Transverse colon (tissue), 4 donors: ENCODE data around the gene IP6K1. TPM values are rescaled to one million over a fixed set of nuclear protein-coding genes. Genes with fewer than 3 reads are reported as not detected.
"Not testable (repeated sequence)": the region's sequence is repeated elsewhere in the genome, so short reads cannot be mapped to it uniquely, and the experiment has no call there.

Experiments
- DNase-seq: peaks from one replicate; pipeline ENCODE4 v3.0.0-alpha.2; 2019
- H3K27ac ChIP-seq, 4 donors: fragments of 200-600 bp; sonication (generic); 2 replicates each; pipeline ENCODE4 v1.5.1; 2016 to 2018; ENCODE audit warnings: inconsistent platforms in 4 of 4
- H3K27me3 ChIP-seq: fragments of 200-600 bp; sonication (generic); 2 replicates; pipeline ENCODE4 v1.5.1; 2017; ENCODE audit warnings: inconsistent platforms
- H3K36me3 ChIP-seq, 4 donors: fragments of 200-600 bp; sonication (generic); 2 replicates each; pipeline ENCODE4 v1.5.1; 2017 to 2019; ENCODE audit warnings: inconsistent platforms in 4 of 4
- H3K4me1 ChIP-seq, 4 donors: fragments of 200-600 bp; sonication (generic); 2 replicates each; pipeline ENCODE4 v1.5.1; 2017 to 2020; ENCODE audit warnings: inconsistent platforms in 4 of 4
- H3K4me3 ChIP-seq, 4 donors: fragments of 200-600 bp; sonication (generic); 1 replicate in 1 of 4; 2 replicates in 3 of 4; pipeline versions ENCODE4 v1.5.1 to v1.6.1; 2017 to 2019; ENCODE audit warnings: inconsistent platforms in 4 of 4
- H3K9me3 ChIP-seq, 2 donors: fragments of 200-600 bp; sonication (generic); 2 replicates each; pipeline ENCODE4 v1.5.1; 2017 to 2019; ENCODE audit warnings: inconsistent platforms in 2 of 2
- EP300 ChIP-seq: sonication (generic); formaldehyde crosslinking; IDR thresholded peaks from one replicate; pipeline ENCODE4 v1.6.1; 2017; ENCODE audit warnings: antibody characterized with exemption, low read depth
- POLR2A ChIP-seq: fragments of 450-650 bp; IDR thresholded peaks from one replicate; pipeline ENCODE4 v1.6.1; 2016; ENCODE audit warnings: antibody characterized with exemption, mild to moderate bottlenecking, moderate library complexity
- POLR2AphosphoS5 ChIP-seq, 3 donors: sonication (generic); formaldehyde crosslinking; IDR thresholded peaks; one replicate each; pipeline ENCODE4 v1.6.1; 2016; ENCODE audit warnings: antibody characterized with exemption in 3 of 3
- WGBS, 2 donors: methylation state at CpG; one replicate each; pipeline ENCODE4 v1.1.5; 2018; ENCODE audit warnings: low coverage in 1 of 2; 5-methylcytosine and 5-hydroxymethylcytosine counted together
- in situ Hi-C, 4 donors: fragments of 200-750 bp; cut with MboI; loops; one replicate each; pipeline versions ENCODE4 v1.15.0 to v1.15.1; 2017; ENCODE audit warnings: low sequenced_read_pairs in 3 of 4, low pct_ligation_motif_present in 1 of 4, low pct_unique_long_range_greater_than_20kb in 1 of 4
- intact Hi-C: fragments of 100-400 bp; cut with DNase I; formaldehyde crosslinking; loops from one replicate; pipeline ENCODE4 v1.15.1; 2023; ENCODE audit warnings: low total_unique reads
- total RNA-seq, 4 donors: library from RNA; depleted of rRNA; stranded (reverse); fragments of >200 nt; gene quantifications; one replicate each; pipeline ENCODE4 v1.1.0, GENCODE V29; 2016
- TF ChIP-seq, protein P1 (sequence below), 5 experiments: fragments of 200-600 bp in 3 of 5; fragments of 450-650 bp in 2 of 5; sonication (generic) in 3 of 5; IDR thresholded peaks; 1 replicate in 2 of 5; 2 replicates in 3 of 5; pipeline ENCODE4 v1.5.1; 2016 to 2017; ENCODE audit warnings: antibody characterized with exemption in 5 of 5, inconsistent platforms in 3 of 5, mild to moderate bottlenecking in 2 of 5, moderate library complexity in 1 of 5

Gene IP6K1
- total RNA-seq, 4 donors from 2014 or later = 20.5 to 40.7 (median 39.7) TPM

DNA sequence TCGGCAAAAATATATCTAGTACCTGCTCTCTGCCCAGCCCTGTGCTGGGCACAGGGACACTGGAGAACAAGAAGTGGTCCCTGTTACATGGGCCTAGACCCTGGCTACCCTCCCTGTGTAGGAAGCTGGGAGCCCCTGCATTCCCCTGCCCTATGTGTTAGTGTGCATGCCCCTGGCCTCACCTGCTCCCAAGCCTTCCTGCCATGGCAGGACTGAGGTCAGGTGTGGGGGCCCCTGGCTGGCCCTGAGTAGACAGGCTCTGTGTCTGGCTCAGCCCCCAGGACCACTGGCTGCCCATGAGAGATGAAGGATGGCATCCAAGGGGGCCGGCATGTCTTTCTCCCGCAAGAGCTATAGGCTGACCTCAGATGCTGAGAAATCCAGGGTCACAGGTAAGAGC is 95.5 kb downstream of the IP6K1 start:
- 92% methylated on average over 3 of the region's 3 CpGs; no CpG with 5 or more reads in 1 of the 2 donors for WGBS, 2 donors
- H3K4me3 ChIP-seq, H3K36me3 ChIP-seq, DNase-seq, H3K27ac ChIP-seq, H3K27me3 ChIP-seq, in situ Hi-C loops, intact Hi-C loops, H3K9me3 ChIP-seq: not testable (repeated sequence)
- peaks cover 11 to 37% (median 26%) of the 10 kb centered on the region in 4 donors for H3K4me1 ChIP-seq

DNA sequence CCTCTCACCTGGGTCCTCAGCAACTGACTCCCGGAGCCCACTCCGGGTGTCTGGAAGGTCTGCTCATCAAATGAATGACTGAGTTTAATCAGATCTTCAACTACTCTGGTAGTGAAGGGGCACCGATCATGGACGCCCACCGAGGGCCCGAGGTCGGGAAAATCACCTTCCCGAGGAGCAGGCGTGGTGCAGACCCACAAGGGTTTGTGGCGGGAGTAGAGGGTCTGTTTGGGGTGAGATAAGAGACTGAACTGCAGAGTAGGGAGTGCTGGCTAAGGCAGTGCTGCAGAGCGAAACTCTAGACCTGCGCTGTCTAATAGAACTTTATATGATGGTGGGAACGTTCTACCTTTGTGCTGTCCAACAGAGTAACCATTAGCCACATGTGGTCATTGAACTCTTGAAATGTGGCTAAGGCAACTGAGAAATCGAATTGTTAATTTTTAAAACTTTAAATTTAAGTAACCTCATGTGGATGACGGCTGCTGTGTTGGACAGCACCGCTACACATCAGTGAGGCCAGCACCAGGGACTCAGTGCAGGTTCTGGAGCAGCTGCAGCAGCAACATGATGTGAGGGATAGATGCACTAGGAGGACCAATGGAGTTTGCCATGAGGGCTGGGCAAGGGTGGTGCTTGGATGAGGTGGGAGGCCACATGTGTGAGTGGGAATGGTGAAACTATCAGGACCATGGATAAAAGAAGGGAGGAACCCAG is 96.3 kb downstream of the IP6K1 start:
- 8 to 12% methylated on average over 11 to 16 of the region's 16 CpGs for WGBS, 2 donors
- H3K9me3 ChIP-seq, in situ Hi-C loops, H3K27me3 ChIP-seq, H3K36me3 ChIP-seq, DNase-seq, intact Hi-C loops: not testable (repeated sequence)
- Histone ChIP-seq H3K27ac (peak overlapping the region; percentile 68 to 88 (median 83)), H3K4me1 (peaks cover 11 to 37% (median 27%) of the 10 kb centered on the region in 4 donors), H3K4me3 (peak overlapping the region; percentile 68 to 100 (median 94))

DNA sequence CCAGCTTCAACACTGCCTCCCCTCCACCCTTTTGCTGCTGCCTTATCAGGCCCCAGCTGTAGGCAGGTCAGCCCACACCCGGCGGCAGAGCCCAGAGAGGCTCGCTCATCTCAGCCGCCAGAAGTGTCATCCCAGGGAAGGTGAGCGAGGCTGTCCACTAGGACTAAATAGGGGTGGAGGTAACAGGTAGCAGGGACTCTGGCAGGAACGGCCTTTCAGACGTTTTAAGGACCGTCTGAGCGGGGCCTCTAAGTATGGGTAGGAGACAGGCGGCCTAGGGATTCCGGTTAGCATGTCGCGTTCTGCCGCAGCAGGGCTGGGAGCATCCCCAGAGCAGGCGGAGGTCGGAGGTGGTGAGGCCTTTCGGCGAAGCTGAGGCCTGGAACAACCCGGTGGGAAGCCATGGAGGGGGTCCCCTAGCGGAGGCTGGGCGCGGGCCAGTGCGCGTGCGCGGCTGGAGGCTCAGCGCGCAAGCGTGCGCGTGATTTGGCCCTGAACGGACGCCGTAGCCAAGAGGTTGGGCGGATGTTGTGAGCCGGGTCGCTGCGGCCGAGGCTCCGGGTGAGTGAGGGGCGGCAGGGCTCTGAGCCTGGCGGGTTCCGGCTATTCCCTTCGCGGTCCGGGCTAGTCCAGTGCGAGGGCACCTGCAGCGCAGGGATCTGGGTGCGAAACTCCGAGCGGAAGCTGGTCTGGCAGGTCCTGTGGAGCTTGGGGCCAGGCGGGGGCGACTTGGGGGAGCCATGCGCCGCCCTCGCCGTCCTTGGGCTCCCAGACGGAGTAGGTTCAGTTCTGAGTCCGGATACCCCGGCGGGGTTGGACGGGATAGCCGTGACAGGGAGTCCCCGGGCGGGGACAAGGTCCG is 97.1 kb downstream of the IP6K1 start, which contains the start of the genes MST1 and RNF123:
Gene MST1, minus strand, starts transcription at position 429 of the 862 bp plus-strand sequence. CDS start 783 bp downstream, outside the sequence.
Gene RNF123, plus strand, starts transcription at position 512 of the 862 bp plus-strand sequence. CDS start 1,609 bp downstream, outside the sequence.
- Histone ChIP-seq H3K4me3 (peak within 1 kb of the TSS; percentile 68 to 100 (median 94)), H3K9me3 (no peaks in the 10 kb centered on the region), H3K36me3 (no peaks in the 10 kb centered on the region), H3K27ac (peak within 1 kb of the TSS; percentile 68 to 88 (median 83)), H3K4me1 (peaks cover 11 to 37% (median 27%) of the 10 kb centered on the region in 4 donors), H3K27me3 (no peaks in the 10 kb centered on the region)
- in situ Hi-C loops = no loop called here
- 0% methylated on average over 30 of the region's 66 CpGs; no CpG with 5 or more reads in 1 of the 2 donors for WGBS, 2 donors
- peak; percentile 90 for DNase-seq
- intact Hi-C loops = no loop called here
- peak; percentile 51 for TF ChIP-seq POLR2A
- TF ChIP-seq EP300 = no peak
- TF ChIP-seq POLR2AphosphoS5 (IDR thresholded peaks at IDR 0.05) = peak; percentile 64 to 84 (median 77)
- TF ChIP-seq, protein P1, sequence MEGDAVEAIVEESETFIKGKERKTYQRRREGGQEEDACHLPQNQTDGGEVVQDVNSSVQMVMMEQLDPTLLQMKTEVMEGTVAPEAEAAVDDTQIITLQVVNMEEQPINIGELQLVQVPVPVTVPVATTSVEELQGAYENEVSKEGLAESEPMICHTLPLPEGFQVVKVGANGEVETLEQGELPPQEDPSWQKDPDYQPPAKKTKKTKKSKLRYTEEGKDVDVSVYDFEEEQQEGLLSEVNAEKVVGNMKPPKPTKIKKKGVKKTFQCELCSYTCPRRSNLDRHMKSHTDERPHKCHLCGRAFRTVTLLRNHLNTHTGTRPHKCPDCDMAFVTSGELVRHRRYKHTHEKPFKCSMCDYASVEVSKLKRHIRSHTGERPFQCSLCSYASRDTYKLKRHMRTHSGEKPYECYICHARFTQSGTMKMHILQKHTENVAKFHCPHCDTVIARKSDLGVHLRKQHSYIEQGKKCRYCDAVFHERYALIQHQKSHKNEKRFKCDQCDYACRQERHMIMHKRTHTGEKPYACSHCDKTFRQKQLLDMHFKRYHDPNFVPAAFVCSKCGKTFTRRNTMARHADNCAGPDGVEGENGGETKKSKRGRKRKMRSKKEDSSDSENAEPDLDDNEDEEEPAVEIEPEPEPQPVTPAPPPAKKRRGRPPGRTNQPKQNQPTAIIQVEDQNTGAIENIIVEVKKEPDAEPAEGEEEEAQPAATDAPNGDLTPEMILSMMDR (IDR thresholded peaks at IDR 0.05) = peak; percentile 4 to 42 (median 26)

DNA sequence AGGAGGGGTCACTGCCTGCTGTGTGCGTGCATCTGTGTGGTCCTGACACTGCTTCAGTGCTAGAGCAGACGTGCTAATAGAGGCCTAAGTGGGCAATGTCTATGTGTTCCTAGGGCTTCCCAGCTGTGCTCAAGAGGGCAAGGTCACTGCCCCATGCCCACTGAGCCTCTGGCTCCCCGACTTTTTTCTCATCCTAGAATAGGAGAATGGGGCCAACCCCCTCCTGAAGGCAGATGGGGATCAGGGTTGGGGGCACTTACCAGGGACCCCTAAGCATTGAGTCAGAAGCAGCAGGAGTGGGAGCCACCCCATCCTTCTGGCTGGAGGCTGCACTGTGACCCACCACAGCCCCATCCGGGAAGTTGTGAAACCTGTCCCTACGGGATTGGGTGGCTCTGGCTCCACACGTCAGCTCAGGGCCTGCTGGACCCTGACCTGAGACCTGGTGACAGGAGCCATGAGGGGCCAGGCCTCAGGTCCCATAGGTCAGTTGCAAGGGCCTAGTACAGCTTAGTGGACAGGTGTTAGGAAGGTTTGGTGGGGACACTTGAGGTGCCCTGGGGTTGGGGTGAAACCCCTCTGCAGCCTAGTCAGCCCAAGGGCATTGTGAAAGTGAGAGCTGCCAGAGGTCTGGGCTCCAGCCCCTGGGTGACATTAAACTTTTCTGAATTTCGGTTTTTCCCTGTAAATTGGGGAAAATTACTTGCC is 97.8 kb downstream of the IP6K1 start:
- 65% methylated on average over 6 of the region's 7 CpGs; no CpG with 5 or more reads in 1 of the 2 donors for WGBS, 2 donors
- H3K9me3 ChIP-seq, DNase-seq, in situ Hi-C loops, H3K27me3 ChIP-seq, intact Hi-C loops, H3K36me3 ChIP-seq: not testable (repeated sequence)
- Histone ChIP-seq H3K4me1 (peaks cover 11 to 37% (median 27%) of the 10 kb centered on the region in 4 donors), H3K27ac (peak overlapping the region; percentile 68 to 88 (median 83)), H3K4me3 (peak overlapping the region; percentile 68 to 100 (median 94))

DNA sequence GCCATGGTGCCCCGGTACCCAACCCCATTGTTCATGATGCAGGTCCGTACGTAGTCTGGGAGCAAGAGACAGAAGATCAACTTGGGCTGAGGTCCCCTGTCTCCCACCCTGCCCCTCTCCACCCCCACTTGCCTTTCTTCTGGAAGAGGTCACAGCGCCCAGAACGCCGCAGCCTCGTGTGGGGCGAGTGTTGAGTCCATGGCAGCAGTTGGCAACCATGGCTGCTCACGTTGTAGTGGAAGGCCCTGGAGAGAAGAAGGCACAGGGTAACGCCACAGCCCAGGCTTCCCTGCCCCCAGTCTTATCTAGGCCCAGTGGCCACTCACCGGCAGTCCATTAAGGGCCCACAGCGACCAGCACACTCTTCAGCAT is 98.9 kb downstream of the IP6K1 start:
- in situ Hi-C loops, intact Hi-C loops, H3K27ac ChIP-seq, H3K9me3 ChIP-seq, H3K4me3 ChIP-seq, H3K27me3 ChIP-seq, DNase-seq: not testable (repeated sequence)
- H3K4me1 ChIP-seq = peaks cover 11 to 37% (median 27%) of the 10 kb centered on the region in 4 donors
- H3K36me3 ChIP-seq = peaks cover 0 to 15% (median 3%) of the 10 kb centered on the region in 4 donors
- WGBS, 2 donors = 93% methylated on average over 5 of the region's 12 CpGs; no CpG with 5 or more reads in 1 of the 2 donors

DNA sequence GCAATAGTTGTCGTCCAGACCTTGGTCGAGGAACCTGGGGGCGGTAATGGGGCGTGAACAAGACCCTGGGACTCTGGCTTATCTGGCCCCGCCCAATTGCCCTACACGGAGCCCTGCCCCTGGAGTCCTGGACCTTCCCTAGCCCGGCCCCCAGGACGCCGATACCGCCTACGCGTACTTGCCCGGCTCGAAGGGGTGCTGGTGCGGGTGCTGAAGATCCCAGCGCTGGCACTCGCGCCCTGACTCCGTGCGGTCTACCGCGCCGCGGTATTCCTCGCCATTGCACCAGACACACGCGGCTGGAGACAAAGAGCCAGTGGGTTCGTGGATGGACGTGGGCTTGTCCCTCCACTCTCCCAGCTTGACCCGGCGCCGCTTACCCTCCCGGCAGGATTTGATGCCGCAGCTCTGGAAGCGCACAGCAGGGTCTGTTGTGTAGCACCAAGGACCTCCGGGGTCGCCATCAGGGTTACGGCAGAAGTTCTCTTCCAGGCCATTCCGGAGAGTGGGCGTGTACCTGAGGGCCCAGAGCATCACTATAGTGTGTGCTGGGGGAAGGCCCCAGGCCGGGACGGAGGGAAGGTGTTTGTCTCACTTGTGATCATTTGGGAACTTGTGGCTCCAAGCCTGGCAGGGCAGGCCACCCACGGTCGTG is 99.4 kb downstream of the IP6K1 start:
- in situ Hi-C loops, H3K27ac ChIP-seq: not testable (repeated sequence)

DNA sequence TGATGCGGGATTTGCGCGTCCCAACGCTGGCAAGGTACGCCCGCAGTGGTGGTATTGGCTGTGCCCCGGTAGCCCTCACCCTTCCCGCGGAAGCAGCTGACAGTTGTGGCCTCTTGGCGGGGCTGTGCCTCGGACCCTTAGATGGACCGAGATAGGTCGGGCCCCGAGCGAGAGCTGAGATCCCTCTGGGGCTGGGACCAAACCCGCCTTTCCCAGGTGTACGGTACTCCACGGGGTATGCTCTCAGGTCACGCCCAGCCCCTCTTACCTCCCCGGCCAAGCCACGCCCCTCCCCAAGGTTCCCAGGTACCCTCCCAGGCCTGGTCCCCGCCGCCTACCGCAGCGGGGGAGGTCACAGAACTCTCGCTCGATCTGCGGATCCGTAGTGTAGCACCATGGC is 100.0 kb downstream of the IP6K1 start:
- intact Hi-C loops, H3K27ac ChIP-seq, H3K27me3 ChIP-seq, in situ Hi-C loops, H3K9me3 ChIP-seq: not testable (repeated sequence)
- Histone ChIP-seq H3K4me3 (peak overlapping the region in 3 of 4 donors; percentile 13 to 37 (median 35)), H3K36me3 (peaks cover 0 to 23% (median 5%) of the 10 kb centered on the region in 4 donors), H3K4me1 (peaks cover 9 to 32% (median 25%) of the 10 kb centered on the region in 4 donors)
- WGBS, 2 donors = 13% methylated on average over 24 of the region's 29 CpGs; no CpG with 5 or more reads in 1 of the 2 donors
- peak; percentile 75 for DNase-seq

More for the DNA sequence above, 99.4 kb downstream of the IP6K1 start:
- peak overlapping the region in 3 of 4 donors; percentile 13 to 37 (median 35) for H3K4me3 ChIP-seq
- H3K27me3 ChIP-seq, intact Hi-C loops, H3K9me3 ChIP-seq: not testable (repeated sequence)
- H3K36me3 ChIP-seq = peaks cover 0 to 18% (median 3%) of the 10 kb centered on the region in 4 donors
- WGBS, 2 donors = 18% methylated on average over 19 of the region's 44 CpGs; no CpG with 5 or more reads in 1 of the 2 donors
- peaks cover 11 to 36% (median 27%) of the 10 kb centered on the region in 4 donors for H3K4me1 ChIP-seq
- peak; percentile 81 for DNase-seq

DNA sequence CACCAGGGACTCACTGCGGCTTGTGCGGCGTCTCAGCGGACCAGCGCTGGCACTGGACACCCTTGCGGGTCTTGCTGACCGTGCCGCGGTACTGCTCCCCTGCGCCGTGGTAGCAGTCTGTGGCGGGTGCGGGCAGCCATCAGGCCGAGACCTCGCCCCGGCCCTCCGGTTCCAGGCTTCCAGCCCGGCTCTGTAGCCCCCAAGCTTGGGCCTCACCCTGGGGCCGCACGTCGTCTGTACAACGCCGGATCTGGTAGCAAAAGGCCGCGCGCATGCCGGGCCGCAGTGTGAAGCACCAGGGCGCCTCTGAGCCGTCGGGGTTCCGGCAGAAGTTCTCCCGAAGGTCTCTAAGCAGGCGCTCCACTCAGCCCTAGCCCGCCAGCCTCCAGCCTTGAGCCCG is 100.5 kb downstream of the IP6K1 start:
- H3K27me3 ChIP-seq, H3K27ac ChIP-seq, in situ Hi-C loops, intact Hi-C loops, H3K9me3 ChIP-seq, DNase-seq: not testable (repeated sequence)
- 45% methylated on average over 16 of the region's 36 CpGs; no CpG with 5 or more reads in 1 of the 2 donors for WGBS, 2 donors
- peaks cover 4 to 30% (median 20%) of the 10 kb centered on the region in 4 donors for H3K4me1 ChIP-seq
- H3K36me3 ChIP-seq = peaks cover 0 to 28% (median 8%) of the 10 kb centered on the region in 4 donors
- peak overlapping the region in 1 of 4 donors; percentile 37 for H3K4me3 ChIP-seq
